ENCODE measurements around the gene WFDC1. TPM values are rescaled to one million over a fixed set of nuclear protein-coding genes. Genes with fewer than 3 reads are reported as not detected.
"Not testable (repeated sequence)": the region's sequence is repeated elsewhere in the genome, so short reads cannot be mapped to it uniquely, and the experiment has no call there.

Gene WFDC1
- total and polyA plus RNA-seq, 4 donors = 6.5 to 14.8 (median 11.4) TPM

DNA sequence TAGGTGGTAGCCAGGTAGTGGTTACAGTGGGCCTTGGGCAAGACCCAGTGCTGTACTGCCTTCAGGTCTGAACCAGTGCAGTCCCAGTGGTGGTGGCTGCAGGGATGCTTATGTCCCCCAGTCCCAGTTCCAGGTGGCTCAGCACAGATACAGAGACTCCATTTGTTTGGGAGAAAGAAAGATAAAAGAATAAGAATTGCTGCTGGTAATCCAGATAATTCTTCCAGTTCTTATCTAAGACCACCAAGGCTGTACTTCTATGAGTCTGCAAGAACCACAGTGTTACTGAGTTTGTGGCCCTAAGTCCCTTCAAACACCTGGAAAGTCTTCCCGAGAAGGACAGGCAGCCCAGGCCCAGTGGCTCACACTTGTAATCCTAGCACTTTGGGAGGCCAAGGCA is 39.8 kb downstream of the WFDC1 start:
- ATAC-seq (ENCODE audit: insufficient read depth, low FRiP score) (no peak), DNase-seq (no peak)
- no peak overlapping the region for H3K9ac ChIP-seq (ENCODE audit: insufficient read depth in 1 of 2, low read length in 2 of 2)
- H3K4me3 ChIP-seq = no peak overlapping the region
- WGBS, 2 donors = 95% methylated on average over 1 of the region's 1 CpG
- H3K4me1 ChIP-seq (ENCODE audit: control insufficient read depth in 5 of 5, insufficient read depth in 5 of 5, low read length in 5 of 5) = no peaks in the 10 kb centered on the region
- TF ChIP-seq, protein P1, sequence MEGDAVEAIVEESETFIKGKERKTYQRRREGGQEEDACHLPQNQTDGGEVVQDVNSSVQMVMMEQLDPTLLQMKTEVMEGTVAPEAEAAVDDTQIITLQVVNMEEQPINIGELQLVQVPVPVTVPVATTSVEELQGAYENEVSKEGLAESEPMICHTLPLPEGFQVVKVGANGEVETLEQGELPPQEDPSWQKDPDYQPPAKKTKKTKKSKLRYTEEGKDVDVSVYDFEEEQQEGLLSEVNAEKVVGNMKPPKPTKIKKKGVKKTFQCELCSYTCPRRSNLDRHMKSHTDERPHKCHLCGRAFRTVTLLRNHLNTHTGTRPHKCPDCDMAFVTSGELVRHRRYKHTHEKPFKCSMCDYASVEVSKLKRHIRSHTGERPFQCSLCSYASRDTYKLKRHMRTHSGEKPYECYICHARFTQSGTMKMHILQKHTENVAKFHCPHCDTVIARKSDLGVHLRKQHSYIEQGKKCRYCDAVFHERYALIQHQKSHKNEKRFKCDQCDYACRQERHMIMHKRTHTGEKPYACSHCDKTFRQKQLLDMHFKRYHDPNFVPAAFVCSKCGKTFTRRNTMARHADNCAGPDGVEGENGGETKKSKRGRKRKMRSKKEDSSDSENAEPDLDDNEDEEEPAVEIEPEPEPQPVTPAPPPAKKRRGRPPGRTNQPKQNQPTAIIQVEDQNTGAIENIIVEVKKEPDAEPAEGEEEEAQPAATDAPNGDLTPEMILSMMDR (IDR thresholded peaks at IDR 0.05; ENCODE audit: control extremely low read depth, extremely low read depth) = no peak
- no peak overlapping the region for H3K27ac ChIP-seq (ENCODE audit: low read depth in 1 of 2, low read length in 1 of 2)
- no peaks in the 10 kb centered on the region for H3K27me3 ChIP-seq (ENCODE audit: control insufficient read depth in 3 of 3, insufficient read depth in 3 of 3, low read length in 2 of 3)
- peaks cover 0 to 4% (median 0%) of the 10 kb centered on the region in 4 donors for H3K9me3 ChIP-seq (ENCODE audit: control insufficient read depth in 4 of 4, insufficient read depth in 3 of 4, low read length in 3 of 4)
- peaks cover 0 to 2% (median 0%) of the 10 kb centered on the region in 4 donors for H3K36me3 ChIP-seq (ENCODE audit: control insufficient read depth in 4 of 4, insufficient read depth in 4 of 4, low read length in 4 of 4)

DNA sequence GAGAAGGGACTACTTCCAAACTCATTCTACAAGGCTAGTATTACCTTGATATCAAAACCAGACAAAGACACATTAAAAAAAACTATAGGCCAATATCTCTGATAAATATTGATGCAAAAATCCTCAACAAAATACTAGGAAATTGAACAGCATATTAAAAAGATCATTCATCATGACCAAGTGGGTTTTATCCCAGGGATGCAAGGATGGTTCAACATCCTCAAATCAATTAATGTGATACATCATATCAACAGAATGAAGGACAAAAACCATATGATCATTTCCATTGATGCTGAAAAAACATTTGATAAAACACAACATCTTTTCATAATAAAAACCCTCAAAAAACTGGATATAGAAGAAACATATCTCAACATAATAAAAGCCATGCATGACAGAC is 42.6 kb downstream of the WFDC1 start:
- DNase-seq; H3K27ac ChIP-seq (ENCODE audit: low read depth in 1 of 2, low read length in 1 of 2); H3K27me3 ChIP-seq (ENCODE audit: control insufficient read depth in 3 of 3, insufficient read depth in 3 of 3, low read length in 2 of 3): not testable (repeated sequence)

DNA sequence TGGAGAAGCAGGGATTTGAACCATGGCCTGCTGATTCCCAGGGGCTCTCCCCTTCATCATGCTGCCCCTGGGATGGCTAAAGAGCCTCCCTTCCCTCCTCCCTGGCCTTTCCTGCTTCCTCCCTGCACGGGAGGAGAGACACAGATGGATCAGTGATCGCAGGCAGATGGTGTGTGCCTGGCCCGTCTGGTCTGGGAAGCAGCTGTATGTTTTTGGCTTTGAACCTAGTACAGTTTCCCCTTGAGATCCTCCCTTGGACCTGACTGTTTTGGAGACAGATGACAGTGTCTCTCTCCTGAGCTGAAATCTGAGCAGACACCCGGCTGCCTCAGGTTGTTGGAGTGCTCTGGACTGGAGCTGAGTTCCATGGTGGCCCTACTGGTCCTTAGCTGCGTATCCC is 44.6 kb downstream of the WFDC1 start:
- DNase-seq (no peak), ATAC-seq (ENCODE audit: insufficient read depth, low FRiP score) (no peak)
- peaks cover 0 to 3% (median 0%) of the 10 kb centered on the region in 4 donors for H3K9me3 ChIP-seq (ENCODE audit: control insufficient read depth in 4 of 4, insufficient read depth in 3 of 4, low read length in 3 of 4)
- no peaks in the 10 kb centered on the region for H3K27me3 ChIP-seq (ENCODE audit: control insufficient read depth in 3 of 3, insufficient read depth in 3 of 3, low read length in 2 of 3)
- no peak overlapping the region for H3K9ac ChIP-seq (ENCODE audit: insufficient read depth in 1 of 2, low read length in 2 of 2)
- WGBS, 2 donors = 64 to 74% methylated on average over 5 of the region's 5 CpGs
- H3K27ac ChIP-seq (ENCODE audit: low read depth in 1 of 2, low read length in 1 of 2) = no peak overlapping the region
- no peaks in the 10 kb centered on the region for H3K4me1 ChIP-seq (ENCODE audit: control insufficient read depth in 5 of 5, insufficient read depth in 5 of 5, low read length in 5 of 5)
- TF ChIP-seq, protein P1 (IDR thresholded peaks at IDR 0.05; ENCODE audit: control extremely low read depth, extremely low read depth) = no peak
- H3K4me3 ChIP-seq = no peak overlapping the region
- H3K36me3 ChIP-seq (ENCODE audit: control insufficient read depth in 4 of 4, insufficient read depth in 4 of 4, low read length in 4 of 4) = no peaks in the 10 kb centered on the region

More for the DNA sequence above, 42.6 kb downstream of the WFDC1 start:
- H3K4me1 ChIP-seq (ENCODE audit: control insufficient read depth in 5 of 5, insufficient read depth in 5 of 5, low read length in 5 of 5); H3K4me3 ChIP-seq; ATAC-seq (ENCODE audit: insufficient read depth, low FRiP score); H3K9me3 ChIP-seq (ENCODE audit: control insufficient read depth in 4 of 4, insufficient read depth in 3 of 4, low read length in 3 of 4); H3K9ac ChIP-seq (ENCODE audit: insufficient read depth in 1 of 2, low read length in 2 of 2); H3K36me3 ChIP-seq (ENCODE audit: control insufficient read depth in 4 of 4, insufficient read depth in 4 of 4, low read length in 4 of 4): not testable (repeated sequence)

DNA sequence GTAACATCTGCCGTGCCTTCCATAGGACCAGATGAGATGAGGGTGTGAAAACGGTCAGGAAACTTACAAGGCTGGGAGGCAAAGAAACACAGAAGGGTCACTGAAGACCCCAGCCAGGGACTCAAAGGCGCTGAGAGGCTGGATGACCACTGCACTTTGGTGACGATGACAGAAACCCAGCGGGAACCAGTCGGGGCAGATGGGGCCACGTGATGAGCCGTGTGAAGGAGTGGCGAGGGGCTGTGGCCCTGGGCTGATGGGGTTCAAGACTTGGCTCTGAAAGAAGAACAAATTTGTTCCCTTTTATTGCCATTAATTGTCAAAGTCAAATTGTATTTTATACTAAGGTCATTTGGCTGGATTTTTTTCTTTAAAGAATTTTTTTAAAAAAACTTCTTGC is 45.1 kb downstream of the WFDC1 start:
- ATAC-seq (ENCODE audit: insufficient read depth, low FRiP score) (no peak), DNase-seq (no peak)
- peaks cover 0 to 1% (median 0%) of the 10 kb centered on the region in 4 donors for H3K9me3 ChIP-seq (ENCODE audit: control insufficient read depth in 4 of 4, insufficient read depth in 3 of 4, low read length in 3 of 4)
- no peak overlapping the region for H3K9ac ChIP-seq (ENCODE audit: insufficient read depth in 1 of 2, low read length in 2 of 2)
- H3K4me3 ChIP-seq = no peak overlapping the region
- 77 to 79% methylated on average over 9 of the region's 9 CpGs for WGBS, 2 donors
- H3K27me3 ChIP-seq (ENCODE audit: control insufficient read depth in 3 of 3, insufficient read depth in 3 of 3, low read length in 2 of 3) = no peaks in the 10 kb centered on the region
- H3K36me3 ChIP-seq (ENCODE audit: control insufficient read depth in 4 of 4, insufficient read depth in 4 of 4, low read length in 4 of 4) = no peaks in the 10 kb centered on the region
- TF ChIP-seq, protein P1 (IDR thresholded peaks at IDR 0.05; ENCODE audit: control extremely low read depth, extremely low read depth) = no peak
- H3K4me1 ChIP-seq (ENCODE audit: control insufficient read depth in 5 of 5, insufficient read depth in 5 of 5, low read length in 5 of 5) = no peaks in the 10 kb centered on the region
- no peak overlapping the region for H3K27ac ChIP-seq (ENCODE audit: low read depth in 1 of 2, low read length in 1 of 2)
